Hepatocyte (in vitro differentiated cells): ENCODE measurements around the gene TTC23.

Experiments used
- CTCF ChIP-seq: fragments of 200-600 bp; sonication (generic); IDR thresholded peaks from 2 replicates; pipeline ENCODE4 v1.5.1; 2016; ENCODE audit warnings: antibody characterized with exemption, mild to moderate bottlenecking; ENCODE audit not compliant: poor library complexity
- EZH2 ChIP-seq: fragments of 200-600 bp; sonication (generic); IDR thresholded peaks from 2 replicates; pipeline ENCODE4 v1.6.1; 2016; ENCODE audit warnings: antibody characterized with exemption, mild to moderate bottlenecking, borderline replicate concordance
- EZH2phosphoT487 ChIP-seq: fragments of 200-600 bp; sonication (generic); IDR thresholded peaks from one replicate; pipeline ENCODE4 v1.6.1; 2018; ENCODE audit warnings: antibody characterized with exemption, mild to moderate bottlenecking, low read depth, moderate library complexity; ENCODE audit not compliant: unreplicated experiment, severe bottlenecking

- TF ChIP-seq CTCF, result no peak
- no peak for TF ChIP-seq EZH2
- no peak for TF ChIP-seq EZH2phosphoT487
Observed at GRCh38 chr15:99130765-99131440, 118.5 kb downstream of the TTC23 start.
